Activated effector memory CD4-positive, alpha-beta T cell treated with anti-CD3 and anti-CD28 coated beads, Interleukin-2, amount 50 U/mL, for 16 hours (primary cell): ENCODE measurements around the gene ARHGDIG.

Experiments
- DNase-seq: peaks from one replicate; pipeline ENCODE4 v3.0.0-alpha.2; 2020

ARHGDIG gene

GRCh38 chr16:281660-282255 lies 1.4 kb downstream of the ARHGDIG start:
- no peak for DNase-seq

GRCh38 chr16:282491-282890 lies 2.1 kb downstream of the ARHGDIG start:
- no peak for DNase-seq

- DNase-seq = no peak
Measured at GRCh38 chr16:283033-283805, 2.8 kb downstream of the ARHGDIG start, which contains the start of gene PDIA2. PDIA2 (plus strand) TSS chr16:283164; CDS start chr16:283170, 6 bp downstream.

GRCh38 chr16:284204-285120 lies 4.1 kb downstream of the ARHGDIG start:
- no peak for DNase-seq

- no peak for DNase-seq
Measured at GRCh38 chr16:285146-286055, 5.0 kb downstream of the ARHGDIG start.

- no peak for DNase-seq
Measured at GRCh38 chr16:286491-287297, 6.3 kb downstream of the ARHGDIG start.

GRCh38 chr16:287298-287811 lies 7.0 kb downstream of the ARHGDIG start:
- DNase-seq = no peak

- DNase-seq = no peak
Measured at GRCh38 chr16:287981-288920, 7.9 kb downstream of the ARHGDIG start.

- no peak for DNase-seq
Measured at GRCh38 chr16:289395-289997, 9.1 kb downstream of the ARHGDIG start.

GRCh38 chr16:290015-290680 lies 9.8 kb downstream of the ARHGDIG start:
- no peak for DNase-seq

- no peak for DNase-seq
Measured at GRCh38 chr16:290681-291405, 10.5 kb downstream of the ARHGDIG start.

- no peak for DNase-seq
Measured at GRCh38 chr16:291539-291938, 11.1 kb downstream of the ARHGDIG start.

GRCh38 chr16:293043-293775 lies 12.8 kb downstream of the ARHGDIG start:
- DNase-seq = no peak

- no peak for DNase-seq
Measured at GRCh38 chr16:296276-296675, 15.9 kb downstream of the ARHGDIG start.

- DNase-seq = no peak
Measured at GRCh38 chr16:296806-297510, 16.6 kb downstream of the ARHGDIG start.

- DNase-seq = no peak
Measured at GRCh38 chr16:297832-298231, 17.4 kb downstream of the ARHGDIG start.

GRCh38 chr16:301235-301634 lies 20.8 kb downstream of the ARHGDIG start:
- DNase-seq = no peak
